Activated CD4-positive, alpha-beta T cell treated with anti-CD3 and anti-CD28 coated beads, Interleukin-2, Interleukin-4, amounts not matched to agents 100 ng/mL and 50 ng/mL, durations not matched to agents 16 hours and 8 hours (primary cell): ENCODE data around the gene COL20A1.
A peak's percentile ranks its signal among the peaks of the same experiment; 100 is the strongest.

ENCODE experiments used
- DNase-seq: peaks from one replicate; pipeline ENCODE4 v3.0.0-alpha.2; 2020; ENCODE audit warnings: low spot score

COL20A1 gene

DNA sequence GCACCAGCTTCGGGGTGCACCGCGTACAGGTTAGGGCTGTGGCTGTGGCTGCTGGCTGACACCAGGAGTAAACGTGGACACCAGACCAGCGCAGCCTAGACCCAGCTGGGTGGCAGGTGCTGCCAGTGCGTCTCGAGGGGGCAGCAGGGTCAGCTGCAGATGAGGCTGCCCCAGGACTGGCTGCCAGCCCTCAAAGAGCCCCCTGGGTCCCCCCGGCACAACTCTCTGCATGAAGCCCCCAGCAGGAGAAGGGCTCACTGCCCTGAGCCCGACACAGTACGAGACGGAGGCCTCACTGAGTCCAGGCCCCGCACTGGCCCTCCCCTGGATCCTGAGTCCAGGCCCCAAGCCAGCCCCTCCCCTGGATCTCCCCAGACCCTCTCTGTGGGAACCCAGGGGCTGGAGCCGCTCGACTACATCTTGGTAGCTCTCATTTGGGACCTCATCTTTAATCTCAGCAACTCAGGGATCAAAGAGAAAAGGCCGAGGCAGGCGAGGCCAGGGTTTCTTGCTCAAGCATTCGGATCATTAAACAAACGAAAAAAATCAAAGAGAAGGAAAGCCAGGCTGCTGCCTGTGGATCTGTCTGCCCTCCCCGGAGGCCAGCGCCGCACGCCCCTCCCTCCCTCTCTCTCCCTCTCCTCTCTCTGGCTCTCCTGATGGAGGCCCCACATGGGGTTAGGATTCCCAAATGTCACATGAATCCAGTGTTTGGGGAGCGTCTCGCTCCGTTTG is 31.8 kb upstream of the COL20A1 start:
- no peak for DNase-seq

DNA sequence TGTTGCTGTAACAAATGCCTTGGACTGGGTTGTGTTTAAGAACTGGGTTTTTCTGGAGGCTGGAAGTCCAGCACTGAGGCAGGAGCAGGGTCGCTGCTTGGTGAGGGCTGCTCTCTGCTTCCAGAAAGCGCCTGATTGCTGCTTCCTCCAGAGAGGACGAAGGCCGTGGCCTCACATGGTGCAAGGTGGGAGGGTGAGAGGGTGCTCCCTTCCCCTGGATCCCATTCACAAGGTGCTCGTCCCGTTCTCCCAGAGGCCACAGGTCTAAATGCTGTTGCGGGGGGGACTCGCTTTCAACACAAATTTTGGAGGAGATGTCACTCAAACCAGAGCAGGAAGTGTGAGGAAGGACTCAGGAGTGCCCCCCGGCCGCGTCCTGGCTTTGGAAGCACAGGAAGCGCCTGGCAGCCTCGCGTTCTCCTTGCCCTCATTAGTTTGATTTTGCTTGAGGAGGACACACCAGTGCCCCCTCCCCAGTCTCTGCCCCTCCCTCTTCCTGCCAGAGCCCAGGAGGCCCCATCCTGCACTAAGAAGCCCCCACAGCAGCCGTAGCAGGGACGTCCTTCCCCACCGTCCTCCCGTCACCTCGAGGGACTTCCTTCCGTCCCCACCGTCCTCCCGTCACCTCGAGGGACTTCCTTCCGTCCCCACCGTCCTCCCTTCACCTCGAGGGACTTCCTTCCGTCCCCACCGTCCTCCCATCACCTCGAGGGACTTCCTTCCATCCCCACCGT is 31.0 kb upstream of the COL20A1 start:
- DNase-seq, result no peak

DNA sequence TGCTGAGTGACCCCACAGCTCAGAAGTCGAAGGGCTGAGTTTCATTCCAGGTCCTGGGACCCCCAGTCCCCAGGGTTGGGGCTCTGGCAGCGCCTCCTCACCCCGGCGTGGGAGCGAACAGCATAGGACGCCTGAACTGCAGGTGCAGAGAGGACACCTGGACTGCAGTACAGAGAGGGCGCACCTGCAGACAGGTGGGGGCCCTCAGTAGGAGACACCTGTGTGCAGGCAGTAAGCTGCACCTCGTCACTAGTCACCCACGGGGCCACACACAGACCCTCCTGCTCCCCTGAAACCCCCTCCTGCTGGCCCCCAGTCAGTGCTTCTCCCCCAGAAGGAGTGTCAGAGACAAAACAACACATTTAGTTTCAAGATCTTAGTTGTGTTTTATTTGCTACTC is 30.1 kb upstream of the COL20A1 start:
- DNase-seq, result no peak

DNA sequence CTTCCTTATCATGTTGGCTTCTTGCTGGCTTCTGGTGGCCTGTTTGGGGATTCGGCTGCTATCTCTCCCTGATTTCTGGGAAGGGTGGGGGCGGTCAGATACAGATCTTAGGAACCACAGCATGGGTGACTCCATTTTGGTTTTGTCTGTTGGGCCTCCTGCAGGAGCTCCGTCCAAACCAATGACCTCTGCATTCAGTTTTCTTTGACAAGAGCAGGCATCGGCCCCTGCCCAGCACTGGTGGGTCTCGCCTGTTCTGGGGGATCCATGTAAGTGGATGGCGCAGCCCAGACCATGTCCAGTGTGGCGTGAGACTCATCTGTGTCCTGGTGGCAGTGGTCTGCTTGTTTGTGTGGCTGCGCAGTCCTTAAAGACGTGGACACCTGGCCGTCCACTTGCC is 29.0 kb upstream of the COL20A1 start:
- DNase-seq, result no peak

DNA sequence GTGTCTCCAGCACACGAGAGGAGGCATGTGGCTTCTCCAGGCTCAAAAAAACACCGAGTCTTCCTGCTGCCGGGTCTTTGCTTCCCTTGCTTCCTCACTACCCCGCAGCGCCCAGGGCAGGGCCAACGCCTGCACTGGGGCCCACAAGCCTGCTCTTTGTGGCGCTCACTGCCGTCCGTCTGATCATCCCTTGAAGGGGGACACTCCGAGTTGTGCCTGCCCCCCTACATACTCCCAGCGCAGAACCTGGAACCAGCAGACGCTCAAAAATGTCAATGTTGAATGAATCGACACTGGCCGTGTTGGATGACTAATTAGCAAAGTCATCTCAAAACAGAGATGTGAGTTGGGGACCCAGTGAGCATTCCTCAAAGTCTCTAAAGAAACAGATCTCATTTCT is 28.5 kb upstream of the COL20A1 start:
- no peak for DNase-seq

DNA sequence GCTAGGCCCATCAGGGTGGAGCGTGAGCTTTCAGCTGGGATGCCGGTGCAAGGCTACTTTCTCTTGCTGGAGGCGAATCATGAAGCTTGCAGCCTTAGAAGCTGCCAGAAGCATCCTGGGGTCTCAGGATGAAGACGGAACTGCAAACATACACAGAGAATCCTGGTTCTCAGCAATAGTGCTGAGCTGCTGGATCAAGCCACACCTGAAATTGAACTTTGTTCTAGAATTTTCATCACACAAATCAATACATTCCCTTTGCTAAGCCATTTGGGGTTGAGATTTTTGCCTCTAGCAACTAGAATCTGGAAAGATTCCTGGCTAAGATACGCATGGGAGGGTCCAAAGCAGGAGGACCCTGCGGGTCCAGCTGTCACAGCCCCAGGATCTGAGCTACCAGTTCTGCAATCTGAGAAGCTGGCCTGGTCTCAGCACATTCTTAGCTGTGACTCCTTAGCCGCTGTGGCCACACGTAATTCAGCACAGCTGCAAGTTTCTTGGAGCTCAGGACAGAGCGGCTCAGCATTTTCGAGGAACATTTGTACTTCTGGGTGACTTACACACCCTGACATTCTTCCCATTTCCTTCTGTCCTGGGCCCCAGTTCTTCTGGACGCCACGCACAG is 27.0 kb upstream of the COL20A1 start:
- no peak for DNase-seq

DNA sequence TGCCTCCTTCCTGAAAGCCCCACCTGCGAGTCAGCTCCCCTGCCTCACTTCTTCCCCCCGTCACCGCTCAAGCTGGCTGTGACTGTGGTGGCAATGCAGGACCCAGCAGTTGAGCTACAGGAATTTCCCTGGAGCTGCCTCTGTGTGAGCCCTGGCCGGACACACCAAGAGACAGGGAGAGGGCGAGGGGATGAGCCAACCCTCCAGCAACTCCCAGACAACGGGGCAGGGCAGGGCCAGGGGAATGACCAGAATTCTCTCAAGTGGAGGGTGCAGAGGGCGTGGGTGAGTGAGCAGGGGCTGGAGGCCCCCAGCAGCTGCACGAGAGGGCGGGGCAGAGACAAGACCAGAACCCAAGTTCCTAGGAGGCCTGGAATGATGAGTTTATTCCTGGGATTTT is 25.3 kb upstream of the COL20A1 start:
- DNase-seq, result no peak

DNA sequence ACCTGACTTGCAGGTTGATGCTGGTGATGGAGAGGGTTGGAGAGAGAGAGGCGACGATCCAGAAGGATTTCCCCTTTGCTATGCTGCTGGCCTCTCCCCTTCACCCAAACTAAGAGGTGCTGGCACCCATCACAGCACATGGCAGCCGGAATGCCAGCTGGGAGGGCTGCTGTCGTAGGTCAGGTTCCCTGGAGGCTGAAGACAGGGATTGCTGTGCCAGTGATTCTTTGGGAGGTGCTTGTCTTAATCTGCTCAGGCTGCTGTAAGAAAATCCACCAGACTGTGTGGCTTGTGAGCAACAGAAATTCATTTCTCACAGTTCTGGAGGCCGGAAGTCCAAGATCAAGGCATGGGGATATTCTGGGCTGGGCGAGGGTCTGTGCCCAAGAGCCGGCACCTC is 24.7 kb upstream of the COL20A1 start:
- no peak for DNase-seq

DNA sequence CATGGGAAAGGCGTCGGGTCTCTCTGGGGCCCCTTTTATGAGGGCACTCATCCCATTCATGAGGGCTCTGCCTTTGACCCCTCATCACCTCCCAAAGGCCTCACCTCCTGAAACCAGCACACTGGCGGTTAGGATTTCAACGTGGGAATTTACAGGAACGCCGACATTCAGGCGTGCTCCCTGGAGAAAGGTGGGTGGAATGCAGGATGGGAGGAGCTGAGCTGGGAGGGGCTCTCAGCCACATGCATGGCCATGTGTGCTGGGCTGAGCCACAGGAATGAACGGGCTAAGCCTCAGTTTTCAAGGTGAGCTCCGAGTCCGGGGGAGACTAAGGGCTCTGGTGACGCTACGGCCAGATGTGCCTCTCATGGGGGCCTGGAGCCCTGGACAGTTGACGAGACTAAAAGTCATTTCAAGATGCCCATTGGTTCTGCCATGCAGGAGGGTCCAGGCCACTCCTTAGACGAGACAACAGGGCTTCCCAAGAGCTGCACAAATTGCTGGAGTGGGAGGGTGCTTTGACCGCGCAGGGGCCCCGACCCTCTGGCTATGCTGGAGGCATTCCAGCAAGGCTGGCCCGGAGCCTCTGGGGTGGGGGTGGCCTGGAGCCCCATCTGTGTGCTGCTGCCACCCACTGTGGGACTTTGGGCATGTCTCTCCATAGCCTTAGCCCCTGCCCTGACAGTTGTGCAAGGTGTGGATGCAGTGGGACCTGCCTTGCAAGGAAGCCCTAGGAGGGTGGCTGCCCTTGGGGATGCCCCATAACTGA is 24.1 kb upstream of the COL20A1 start:
- no peak for DNase-seq

DNA sequence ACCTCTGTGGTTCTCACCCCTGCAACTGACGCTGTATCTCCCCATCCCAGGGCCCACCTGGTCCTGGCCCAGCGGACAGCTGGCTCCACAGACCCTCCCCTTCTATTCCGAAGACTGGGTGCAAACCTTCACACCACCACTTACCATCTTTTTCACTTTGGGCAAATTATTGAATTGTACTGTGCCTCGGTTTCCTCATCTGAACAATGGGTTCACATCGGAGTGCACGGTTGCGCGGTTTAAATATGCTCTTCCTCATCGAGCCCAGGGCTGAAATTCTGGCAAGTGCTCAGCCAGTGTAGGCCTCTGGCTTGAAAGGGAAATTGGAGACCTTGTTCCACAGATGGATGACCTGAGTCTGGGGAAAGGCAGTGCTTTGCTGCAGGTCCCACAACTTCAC is 23.3 kb upstream of the COL20A1 start:
- DNase-seq, result no peak

DNA sequence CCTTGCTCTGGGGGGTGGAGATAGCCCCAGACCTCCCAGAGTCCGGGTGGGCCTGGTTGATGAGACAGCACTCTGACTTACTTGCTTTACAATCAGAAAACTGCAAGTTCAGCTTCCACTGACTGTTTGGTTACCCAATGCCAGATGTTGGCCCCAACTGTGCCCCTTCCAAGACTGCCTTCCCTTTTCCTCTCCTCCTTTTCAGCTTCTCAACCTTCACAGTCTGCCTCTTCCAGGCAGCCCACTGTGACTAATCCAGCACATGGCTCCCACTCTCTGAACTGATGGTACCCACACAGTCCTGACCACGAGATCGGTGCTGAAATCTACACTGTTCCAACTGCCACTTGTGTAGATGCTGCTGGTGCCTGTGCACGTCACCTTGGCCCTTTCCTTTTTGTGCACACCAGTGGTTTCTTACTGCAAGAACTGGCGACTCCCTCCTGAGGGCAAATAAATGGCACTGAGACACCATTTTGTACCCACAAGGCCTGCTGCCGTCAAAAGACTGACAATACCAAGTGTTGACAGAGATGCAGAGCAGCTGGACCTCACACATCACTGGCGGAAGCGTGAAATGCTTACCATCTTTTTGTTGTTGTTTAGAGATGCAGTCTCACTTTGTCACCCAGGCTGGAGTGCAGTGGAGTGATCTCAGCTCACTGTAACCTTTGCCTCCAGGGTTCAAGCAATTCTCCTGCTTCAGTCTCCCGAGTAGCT is 22.2 kb upstream of the COL20A1 start:
- no peak for DNase-seq

DNA sequence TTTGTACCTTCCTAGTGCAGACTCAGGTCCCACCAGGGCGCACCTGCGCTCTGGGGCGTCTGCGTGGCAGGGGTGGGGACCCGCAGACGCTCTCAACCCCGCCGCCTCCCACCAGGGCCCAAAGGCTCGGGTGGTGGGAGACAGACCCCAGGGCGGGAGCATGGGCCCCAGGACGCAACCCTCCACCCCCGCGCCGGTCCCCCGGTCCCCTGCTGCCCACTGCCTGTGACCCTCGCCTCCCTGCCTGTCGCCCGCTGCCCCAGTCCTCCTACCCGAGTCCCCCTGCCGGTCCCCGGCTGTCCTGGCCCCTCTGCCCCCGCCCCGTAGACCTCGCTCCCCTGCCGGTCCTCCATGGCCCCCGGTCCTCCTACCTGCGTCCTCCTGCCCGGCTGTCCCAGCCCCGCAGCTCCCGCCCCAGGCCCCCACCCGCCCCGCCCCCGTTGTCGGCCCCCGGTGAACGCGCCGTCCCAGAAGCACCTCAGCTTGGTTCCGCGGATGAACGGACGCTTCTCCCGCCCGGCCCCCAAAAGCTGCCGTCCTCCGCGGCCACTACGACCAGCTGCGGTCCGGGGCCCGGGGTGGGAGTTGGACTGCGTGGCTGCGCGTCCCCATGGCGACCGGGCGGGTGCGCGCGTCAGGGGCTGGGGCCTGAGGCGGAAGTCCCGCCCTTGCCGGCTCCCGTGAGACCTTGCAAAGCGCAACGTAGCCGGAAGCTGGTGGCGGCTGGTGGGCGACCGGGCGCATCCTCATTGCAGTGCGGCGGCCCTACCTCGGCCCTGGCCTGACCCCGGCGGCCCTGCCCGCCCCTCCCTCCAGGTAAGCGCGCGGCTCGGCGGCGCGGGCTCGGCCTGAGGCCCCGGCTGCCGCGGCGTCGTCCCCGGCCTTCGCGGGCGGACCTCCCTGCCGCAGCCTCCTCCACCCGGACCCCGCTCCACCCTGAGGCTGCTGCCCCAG is 20.6 kb upstream of the COL20A1 start, which contains the start of gene ARFGAP1:
TSS of gene ARFGAP1 (plus strand) at position 709 of the 954 bp plus-strand sequence. CDS start 2,768 bp downstream, outside the sequence.
- peak; percentile 88 for DNase-seq

DNA sequence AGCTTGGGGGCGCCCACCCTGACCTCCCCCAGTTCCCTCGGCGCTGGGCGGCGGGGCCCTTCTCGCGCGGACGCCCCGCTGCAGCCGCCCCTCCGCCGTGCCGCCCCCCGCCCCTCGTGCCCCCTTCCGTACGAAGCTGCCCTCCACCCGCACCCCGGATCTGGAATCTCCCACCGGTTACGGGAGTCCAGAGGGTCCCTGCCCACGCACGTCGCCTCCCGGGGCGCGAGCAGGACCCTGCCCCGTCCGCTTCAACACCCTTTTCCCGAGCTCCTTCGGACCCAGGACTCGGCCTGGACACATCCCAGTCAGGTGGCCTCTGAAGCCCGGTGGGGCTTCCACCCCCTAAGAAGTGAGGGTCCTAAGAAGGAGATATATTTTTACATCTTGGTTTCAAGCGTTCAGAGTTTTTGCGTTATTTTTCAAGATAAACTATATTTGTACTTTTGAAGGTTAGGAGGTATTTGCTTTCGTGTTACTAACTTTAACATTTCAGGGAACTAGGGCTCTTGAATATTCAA is 19.9 kb upstream of the COL20A1 start:
- DNase-seq, result no peak

DNA sequence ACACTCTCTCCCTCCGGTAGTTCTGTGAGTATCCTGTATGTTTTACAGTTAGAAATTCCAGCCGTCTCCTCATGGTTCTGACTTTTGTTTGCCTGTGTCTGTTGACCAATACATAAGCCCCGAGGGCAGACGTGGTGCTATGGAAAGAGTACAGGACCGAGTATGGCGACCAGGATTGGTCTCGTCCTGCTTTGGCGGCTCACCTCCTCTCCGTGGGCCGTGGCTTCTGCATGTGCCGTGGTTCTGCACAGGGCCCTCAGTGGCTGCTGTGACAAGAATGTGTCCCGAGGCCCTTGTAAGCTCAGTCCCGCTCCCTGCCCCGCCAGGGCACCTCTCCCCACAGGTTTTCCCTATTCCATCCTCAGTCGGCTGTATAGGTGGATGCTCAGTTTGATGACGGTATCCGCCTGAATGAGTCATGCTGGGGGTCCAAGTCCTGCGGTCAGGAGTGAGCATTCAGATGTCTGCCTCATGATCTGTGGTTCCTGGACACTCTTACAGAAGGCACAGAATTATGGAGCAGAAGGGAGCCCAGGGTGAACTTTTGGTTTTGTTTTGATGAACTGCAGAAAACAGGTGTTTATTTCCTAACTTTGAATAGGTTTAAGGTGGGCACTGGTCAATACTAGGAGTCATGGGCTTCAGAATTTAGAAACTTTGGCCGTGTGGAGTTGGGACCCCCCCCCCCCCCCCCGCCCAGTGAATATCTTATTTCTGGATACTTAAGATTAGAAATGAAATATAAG is 19.2 kb upstream of the COL20A1 start:
- DNase-seq, result no peak

DNA sequence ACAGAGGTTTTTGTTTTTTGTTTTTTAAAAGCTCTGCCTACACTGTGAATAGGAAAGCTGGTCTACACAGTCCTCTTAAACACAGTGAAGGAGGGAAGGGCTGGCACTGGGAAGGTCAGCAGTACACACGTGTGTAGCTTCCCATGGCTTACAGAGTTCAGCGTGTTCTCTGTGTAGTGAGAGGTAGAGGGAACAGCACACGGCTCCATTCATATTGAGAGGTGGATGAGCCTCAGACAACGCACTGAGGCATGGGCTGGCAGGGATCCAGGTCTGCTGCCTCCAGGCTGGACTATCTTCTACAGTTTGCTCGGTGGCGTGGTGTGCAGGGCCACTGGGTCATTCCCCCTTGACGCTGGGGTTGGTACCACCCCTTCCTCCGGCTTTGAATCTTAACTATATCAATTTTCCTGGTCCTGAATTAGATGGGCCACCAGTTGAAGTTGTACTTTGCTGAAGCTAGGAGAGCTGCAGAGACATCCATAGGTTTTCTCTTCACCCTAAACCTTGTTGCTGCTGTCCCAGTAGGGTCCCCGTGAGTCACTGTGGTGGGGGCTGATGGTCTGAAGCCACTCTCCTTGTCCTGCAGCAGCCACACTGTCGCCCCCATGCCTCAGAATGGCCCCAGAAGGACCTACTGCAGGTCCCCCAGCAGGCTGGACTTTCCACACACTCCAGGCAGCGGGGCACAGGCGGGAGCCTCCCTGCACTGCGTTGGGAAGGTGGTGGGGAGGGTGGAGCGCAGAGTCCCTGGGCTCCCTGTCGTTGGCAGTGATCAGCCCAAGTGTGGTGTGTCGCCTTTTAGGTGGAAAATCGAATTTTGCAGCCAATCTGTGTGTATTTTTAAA is 18.4 kb upstream of the COL20A1 start:
- no peak for DNase-seq

DNA sequence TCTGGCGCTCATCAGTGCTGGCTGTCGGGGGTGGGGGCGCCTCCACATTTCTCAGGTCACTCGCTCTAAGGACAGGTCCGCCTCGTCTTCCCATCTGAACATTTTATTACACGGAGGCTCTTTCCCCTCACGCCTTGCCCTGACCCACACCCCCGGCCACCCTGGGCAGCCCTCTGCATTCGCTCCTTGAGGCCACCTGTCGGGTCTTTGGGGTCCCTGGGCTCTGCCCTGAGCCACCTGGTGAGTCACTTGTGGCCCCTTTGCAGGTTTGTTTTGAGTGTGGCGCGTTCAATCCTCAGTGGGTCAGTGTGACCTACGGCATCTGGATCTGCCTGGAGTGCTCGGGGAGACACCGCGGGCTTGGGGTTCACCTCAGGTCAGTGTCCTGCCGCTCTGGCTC is 17.2 kb upstream of the COL20A1 start:
- no peak for DNase-seq

DNA sequence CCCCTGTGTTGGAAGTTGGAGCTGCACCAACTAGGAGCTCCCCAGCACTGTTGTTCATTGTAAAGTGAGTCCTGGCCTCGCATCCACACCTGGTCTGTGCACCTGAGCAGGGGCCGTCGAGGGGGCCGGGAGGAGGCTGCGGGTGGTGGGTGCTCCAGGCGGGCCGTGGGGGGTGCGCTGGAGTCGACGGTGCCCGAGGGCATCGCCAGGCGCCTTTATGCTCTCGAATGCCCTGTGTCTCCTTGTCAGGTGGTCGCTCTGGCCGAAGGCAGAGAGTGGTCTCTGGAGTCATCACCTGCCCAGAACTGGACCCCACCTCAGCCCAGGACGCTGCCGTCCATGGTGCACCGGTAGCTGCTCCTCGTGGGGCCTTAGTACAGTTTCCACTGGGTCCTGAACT is 16.0 kb upstream of the COL20A1 start:
- no peak for DNase-seq

DNA sequence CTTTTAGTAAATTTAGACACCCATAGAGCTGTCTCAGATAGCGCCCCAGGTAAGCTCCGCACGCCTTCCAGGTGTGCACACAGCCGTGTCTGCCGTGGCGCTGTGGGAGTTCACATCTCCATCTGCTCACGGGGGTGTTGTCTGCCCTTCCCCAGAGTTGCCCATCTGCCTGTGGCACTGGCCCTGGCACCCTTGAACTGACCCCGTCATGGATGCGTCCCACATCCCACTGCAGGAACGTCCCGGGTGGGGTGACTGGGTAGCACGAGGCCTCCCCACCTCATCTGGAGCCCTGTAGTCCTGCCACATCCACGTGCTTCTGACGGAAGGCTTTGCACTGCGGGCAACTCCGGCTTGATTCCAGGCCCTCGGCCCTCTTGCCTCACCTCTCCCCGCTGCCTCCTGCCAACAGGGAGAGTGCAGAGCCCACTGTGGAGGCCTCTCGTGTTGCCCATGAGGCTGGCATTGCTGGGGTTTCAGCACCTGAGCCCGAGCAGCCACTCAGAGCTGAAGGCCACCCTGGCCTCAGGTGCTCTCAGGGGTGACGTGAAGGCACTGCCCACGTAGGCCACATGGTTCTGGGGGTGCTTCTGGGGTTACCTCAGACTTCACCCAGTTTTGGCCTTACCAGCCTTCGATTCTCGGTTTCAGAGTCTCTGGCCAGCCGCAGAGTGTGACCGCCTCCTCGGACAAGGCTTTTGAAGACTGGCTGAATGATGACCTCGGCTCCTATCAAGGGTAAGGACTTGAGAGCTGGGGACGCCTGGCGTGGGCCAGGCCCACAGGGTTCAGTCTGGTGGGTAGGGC is 15.3 kb upstream of the COL20A1 start:
- DNase-seq, result no peak
